Common myeloid progenitor, CD34-positive (primary cell): Measurements from ENCODE around the gene MOCS3.

Source experiments
- CTCF ChIA-PET: fragments of 350-600 bp; sonication (Branson Sonifier 250); formaldehyde crosslinking; loops from one replicate; lab custom pipeline; 2021; ENCODE audit warnings: antibody characterized with exemption; lab: Charles Lee
- POLR2A ChIA-PET: fragments of 350-600 bp; sonication (Branson Sonifier 250); formaldehyde crosslinking; loops from one replicate; lab custom pipeline; 2021; ENCODE audit warnings: antibody characterized with exemption; lab: Charles Lee
- DNase-seq, 3 donors: peaks; one replicate each; pipeline versions ENCODE4 v3.0.0 to v3.0.0-alpha.2; 2013
- H3K27ac ChIP-seq, 2 experiments: 1 replicate in 1 of 2; 2 replicates in 1 of 2; pipeline ENCODE4 v1.7.0; 2013; ENCODE audit warnings: inconsistent platforms in 2 of 2, low read length in 2 of 2, mild to moderate bottlenecking in 2 of 2, low read depth in 1 of 2, moderate library complexity in 1 of 2; ENCODE audit not compliant: severe bottlenecking in 2 of 2, insufficient read depth in 1 of 2, poor library complexity in 1 of 2
- H3K27me3 ChIP-seq, 5 experiments: replicated peaks in 2 of 5; 1 replicate in 3 of 5; 2 replicates in 2 of 5; pipeline versions ENCODE4 v1.6.1 to v1.7.0; 2013; ENCODE audit warnings: low read length in 4 of 5, mild to moderate bottlenecking in 2 of 5, moderate library complexity in 2 of 5, inconsistent platforms in 1 of 5; ENCODE audit not compliant: insufficient read depth in 5 of 5, control insufficient read depth in 4 of 5
- H3K36me3 ChIP-seq, 4 experiments: 1 replicate in 2 of 4; 2 replicates in 2 of 4; pipeline versions ENCODE4 v1.6.1 to v1.7.0; 2013; ENCODE audit warnings: low read length in 3 of 4, control low read depth in 1 of 4, mild to moderate bottlenecking in 1 of 4; ENCODE audit not compliant: control insufficient read depth in 4 of 4, insufficient read depth in 4 of 4
- H3K4me1 ChIP-seq, 4 experiments: 1 replicate in 3 of 4; 2 replicates in 1 of 4; pipeline versions ENCODE4 v1.6.1 to v1.7.1; 2013; ENCODE audit warnings: low read length in 3 of 4, mild to moderate bottlenecking in 3 of 4, control low read depth in 1 of 4, inconsistent platforms in 1 of 4, moderate library complexity in 1 of 4; ENCODE audit not compliant: control insufficient read depth in 4 of 4, insufficient read depth in 4 of 4; ENCODE audit errors: control extremely low read depth in 1 of 4
- H3K4me3 ChIP-seq, 7 experiments: 1 replicate in 4 of 7; 2 replicates in 3 of 7; pipeline versions ENCODE4 v1.5.1 to v1.7.0; 2013; ENCODE audit warnings: mild to moderate bottlenecking in 7 of 7, low read length in 6 of 7, moderate library complexity in 6 of 7, inconsistent platforms in 2 of 7, low read depth in 2 of 7, control low read depth in 1 of 7; ENCODE audit not compliant: insufficient read depth in 4 of 7, control insufficient read depth in 1 of 7; ENCODE audit errors: extremely low read depth in 1 of 7
- H3K9me3 ChIP-seq, 5 experiments: 1 replicate in 4 of 5; 2 replicates in 1 of 5; pipeline versions ENCODE4 v1.6.1 to v1.7.1; 2013; ENCODE audit warnings: low read length in 4 of 5, mild to moderate bottlenecking in 2 of 5, inconsistent platforms in 1 of 5, low read depth in 1 of 5, moderate library complexity in 1 of 5; ENCODE audit not compliant: control insufficient read depth in 4 of 5, insufficient read depth in 2 of 5; ENCODE audit errors: control extremely low read depth in 1 of 5
- WGBS: methylation state at CpG from one replicate; pipeline ENCODE4 v1.1.5; 2013; ENCODE audit not compliant: insufficient coverage; 5-methylcytosine and 5-hydroxymethylcytosine counted together

Gene MOCS3

GRCh38 chr20:50999355-50999754, 40.7 kb downstream of the MOCS3 start:
- Histone ChIP-seq H3K27me3 (peaks cover 0 to 26% (median 14%) of the 10 kb centered on the region in 5 experiments), H3K9me3 (no peaks in the 10 kb centered on the region), H3K4me1 (no peaks in the 10 kb centered on the region), H3K27ac (no peak overlapping the region), H3K4me3 (no peak overlapping the region), H3K36me3 (no peaks in the 10 kb centered on the region)
- DNase-seq, result no peak
- ChIA-PET POLR2A (no interaction called here), CTCF (interaction anchor here (1.9 kb wide), 1 partner anchor 16 kb away, joined by 3 read pairs; no protein-coding TSS in a partner anchor)
- 97% methylated on average over 4 of the region's 4 CpGs for WGBS

DNA sequence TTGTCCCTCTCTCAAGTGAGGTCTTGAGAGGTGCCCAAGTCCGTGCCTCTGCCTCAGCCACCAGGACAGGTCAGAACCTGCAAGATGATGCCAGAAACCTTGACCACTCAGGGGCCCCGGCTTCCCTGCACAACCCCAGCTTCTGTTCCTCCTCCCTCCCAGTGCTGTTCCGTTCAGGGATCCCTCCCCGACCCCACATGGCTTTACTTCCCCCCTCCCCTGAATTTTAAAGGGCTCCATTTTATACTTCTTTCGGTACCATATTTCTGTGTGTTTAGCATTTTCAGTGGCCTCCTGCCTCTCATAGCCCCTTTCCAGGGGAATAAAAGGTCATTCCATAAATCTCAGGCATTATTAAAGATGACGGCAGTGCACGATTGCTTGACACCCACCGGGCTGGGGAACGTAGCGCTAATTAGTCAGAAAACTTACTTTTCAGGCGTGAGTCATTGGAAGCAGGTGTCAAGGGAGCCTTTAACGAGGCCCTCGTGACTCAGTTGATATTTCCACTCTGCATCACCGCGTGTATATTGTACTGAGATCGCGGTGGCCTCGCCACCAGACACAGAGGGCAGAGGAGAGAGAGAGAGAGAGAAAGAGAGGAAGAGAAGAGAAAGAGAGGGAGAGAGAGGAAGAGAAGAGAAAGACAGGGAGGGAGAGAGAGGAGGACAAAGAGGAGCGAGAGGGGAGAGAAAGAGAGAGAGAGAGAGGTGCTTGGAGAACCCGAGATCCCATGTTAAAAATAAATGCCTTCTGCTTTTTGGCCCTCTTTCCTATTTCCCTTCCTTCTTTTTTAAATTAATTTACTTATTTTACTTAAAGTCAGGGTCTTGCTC, 43.0 kb downstream of the MOCS3 start:
- 92% methylated on average over 18 of the region's 20 CpGs for WGBS
- POLR2A ChIA-PET, result no interaction called here

DNA sequence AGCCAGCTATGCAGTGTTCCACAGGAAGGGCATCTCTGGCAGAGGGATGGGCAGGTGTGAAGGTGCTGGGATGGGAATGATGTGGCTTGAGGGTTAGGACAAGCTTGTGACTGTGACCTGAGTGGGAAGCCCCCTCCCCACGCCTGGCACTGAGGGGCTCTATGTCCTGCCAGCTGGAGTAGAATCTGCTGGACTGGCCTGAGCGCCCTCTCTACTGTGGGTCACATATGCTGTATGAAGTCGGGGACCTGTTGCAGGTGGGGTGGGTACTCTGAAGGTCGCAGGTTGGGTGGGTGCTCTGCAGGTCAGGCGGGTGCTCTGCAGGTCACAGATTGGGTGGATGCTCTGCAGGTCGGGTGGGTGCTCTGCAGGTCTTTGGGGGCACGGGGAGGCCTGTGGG, 44.0 kb downstream of the MOCS3 start:
- WGBS, result 95% methylated on average over 5 of the region's 7 CpGs
- Histone ChIP-seq H3K36me3 (no peaks in the 10 kb centered on the region), H3K4me3 (no peak overlapping the region), H3K27ac (no peak overlapping the region), H3K4me1 (no peaks in the 10 kb centered on the region), H3K9me3 (no peaks in the 10 kb centered on the region), H3K27me3 (peaks cover 0 to 16% (median 6%) of the 10 kb centered on the region in 5 experiments)
- ChIA-PET CTCF (no interaction called here), POLR2A (no interaction called here)
- no peak for DNase-seq

More for the DNA sequence above, 43.0 kb downstream of the MOCS3 start:
- DNase-seq, result no peak
- H3K4me1 ChIP-seq, result no peaks in the 10 kb centered on the region
- H3K36me3 ChIP-seq, result no peaks in the 10 kb centered on the region
- H3K27ac ChIP-seq, result no peak overlapping the region
- H3K27me3 ChIP-seq, result peaks cover 0 to 24% (median 14%) of the 10 kb centered on the region in 5 experiments
- CTCF ChIA-PET, result no interaction called here
- no peaks in the 10 kb centered on the region for H3K9me3 ChIP-seq
- no peak overlapping the region for H3K4me3 ChIP-seq

DNA sequence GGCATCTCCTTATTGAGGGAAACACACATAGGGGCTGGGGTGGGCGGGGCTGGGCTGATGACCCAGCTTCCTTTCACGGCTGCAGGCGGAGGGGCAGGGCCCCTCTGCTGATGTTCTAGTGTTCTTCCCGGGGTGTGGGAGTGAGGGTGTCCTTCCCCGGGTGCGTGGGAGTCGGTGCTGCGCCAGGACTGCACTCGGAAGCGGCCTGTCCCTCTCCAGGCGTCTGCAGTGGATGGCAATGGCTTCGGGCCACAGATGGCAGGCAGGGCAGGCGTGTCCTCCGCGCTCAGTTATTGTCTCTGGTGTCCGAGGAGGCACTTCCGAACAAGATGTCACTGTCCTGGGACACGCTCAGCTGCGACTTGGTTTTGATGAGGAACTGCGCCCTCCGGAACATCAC, 45.1 kb downstream of the MOCS3 start:
- H3K4me1 ChIP-seq, result no peaks in the 10 kb centered on the region
- H3K9me3 ChIP-seq, result no peaks in the 10 kb centered on the region
- POLR2A ChIA-PET, result no interaction called here
- 93% methylated on average over 17 of the region's 21 CpGs for WGBS
- no peak overlapping the region for H3K27ac ChIP-seq
- no peak overlapping the region for H3K4me3 ChIP-seq
- CTCF ChIA-PET, result no interaction called here
- H3K36me3 ChIP-seq, result no peaks in the 10 kb centered on the region
- peaks cover 0 to 14% (median 5%) of the 10 kb centered on the region in 5 experiments for H3K27me3 ChIP-seq
- DNase-seq, result no peak

DNA sequence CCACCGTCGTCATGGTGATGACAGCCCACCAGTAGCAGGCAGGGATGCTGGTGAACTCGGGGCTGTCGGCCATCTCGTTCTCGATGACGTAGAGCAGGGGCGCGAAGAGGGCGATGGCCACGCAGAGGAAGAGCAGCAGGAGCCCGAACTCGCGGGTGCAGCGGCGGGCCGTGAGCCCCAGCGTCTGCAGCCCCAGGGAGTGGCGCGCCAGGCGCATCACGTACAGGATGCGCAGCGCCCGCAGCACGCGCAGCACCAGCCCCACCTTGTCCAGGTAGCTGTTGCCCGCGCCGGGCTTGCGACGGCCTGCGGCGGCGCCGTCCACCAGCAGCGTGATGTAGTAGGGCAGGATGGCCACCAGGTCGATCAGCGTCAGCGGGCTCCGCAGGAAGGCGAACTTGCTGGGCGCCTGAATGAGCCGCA, 45.7 kb downstream of the MOCS3 start:
- peaks cover 0 to 10% (median 5%) of the 10 kb centered on the region in 5 experiments for H3K27me3 ChIP-seq
- no peaks in the 10 kb centered on the region for H3K9me3 ChIP-seq
- no peaks in the 10 kb centered on the region for H3K4me1 ChIP-seq
- POLR2A ChIA-PET, result no interaction called here
- 91% methylated on average over 39 of the region's 44 CpGs for WGBS
- H3K27ac ChIP-seq, result no peak overlapping the region
- CTCF ChIA-PET, result no interaction called here
- DNase-seq, result no peak
- no peaks in the 10 kb centered on the region for H3K36me3 ChIP-seq
- H3K4me3 ChIP-seq, result no peak overlapping the region

GRCh38 chr20:51004781-51005180, 46.2 kb downstream of the MOCS3 start:
- CTCF ChIA-PET, result interaction anchor here (1.4 kb wide), 1 partner anchor 11 kb away, joined by 5 read pairs; no protein-coding TSS in a partner anchor
- H3K9me3 ChIP-seq, result no peaks in the 10 kb centered on the region
- no peak overlapping the region for H3K4me3 ChIP-seq
- peaks cover 0 to 11% (median 5%) of the 10 kb centered on the region in 5 experiments for H3K27me3 ChIP-seq
- 97% methylated on average over 9 of the region's 9 CpGs for WGBS
- POLR2A ChIA-PET, result no interaction called here
- DNase-seq, result no peak
- no peak overlapping the region for H3K27ac ChIP-seq
- no peaks in the 10 kb centered on the region for H3K4me1 ChIP-seq
- no peaks in the 10 kb centered on the region for H3K36me3 ChIP-seq

GRCh38 chr20:51005214-51005613, 46.6 kb downstream of the MOCS3 start:
- no peak overlapping the region for H3K27ac ChIP-seq
- 91% methylated on average over 7 of the region's 7 CpGs for WGBS
- H3K27me3 ChIP-seq, result peaks cover 0 to 11% (median 4%) of the 10 kb centered on the region in 5 experiments
- ChIA-PET CTCF (interaction anchor here (1.4 kb wide), 1 partner anchor 10 kb away, joined by 5 read pairs; no protein-coding TSS in a partner anchor), POLR2A (no interaction called here)
- H3K4me1 ChIP-seq, result no peaks in the 10 kb centered on the region
- H3K4me3 ChIP-seq, result no peak overlapping the region
- no peaks in the 10 kb centered on the region for H3K9me3 ChIP-seq
- no peak for DNase-seq
- no peaks in the 10 kb centered on the region for H3K36me3 ChIP-seq
